PC-9 (cell line): Measurements from ENCODE around the gene RAB4A. TPM values are rescaled to one million over a fixed set of nuclear protein-coding genes. Genes with fewer than 3 reads are reported as not detected.

ENCODE experiments used
- BruUV-seq: library from RNA; stranded (reverse); fragments of 400-500 nt; replicated peaks from 2 replicates; lab custom pipeline; 2021; lab: Mats Ljungman, UMichigan
- CTCF ChIA-PET: fragments of 300-600 bp; sonication (Branson Sonifier 250); formaldehyde crosslinking; loops from one replicate; lab custom pipeline; 2022; ENCODE audit warnings: antibody characterized with exemption; lab: Charles Lee
- POLR2A ChIA-PET: fragments of 300-600 bp; sonication (Branson Sonifier 250); formaldehyde crosslinking; loops from one replicate; lab custom pipeline; 2022; ENCODE audit warnings: antibody characterized with exemption; ENCODE audit not compliant: unreplicated experiment; lab: Charles Lee
- DNase-seq, 2 experiments: peaks; one replicate each; pipeline versions ENCODE4 v3.0.0 to v3.0.0-alpha.2; 2015 to 2022; ENCODE audit warnings: mixed read lengths in 1 of 2
- H2AFZ ChIP-seq: fragments of 200-600 bp; sonication (generic); 2 replicates; pipeline ENCODE4 v1.8.1; 2017; ENCODE audit warnings: antibody characterized with exemption
- H3F3A ChIP-seq: fragments of 200-600 bp; sonication (generic); 2 replicates; pipeline ENCODE4 v1.8.1; 2017; ENCODE audit warnings: antibody characterized with exemption, mild to moderate bottlenecking, low read depth; ENCODE audit not compliant: insufficient read depth
- H3K27ac ChIP-seq: fragments of 200-600 bp; sonication (generic); 2 replicates; pipeline ENCODE4 v1.6.1; 2016; ENCODE audit warnings: mixed run types
- H3K27me3 ChIP-seq: fragments of 200-600 bp; sonication (generic); 2 replicates; pipeline ENCODE4 v1.6.1; 2016; ENCODE audit warnings: low read depth, mixed run types; ENCODE audit not compliant: insufficient read depth
- H3K36me3 ChIP-seq: fragments of 200-600 bp; sonication (generic); 2 replicates; pipeline ENCODE4 v1.6.1; 2016; ENCODE audit warnings: low read depth, mixed run types
- H3K4me1 ChIP-seq: fragments of 200-600 bp; sonication (generic); replicated peaks from 2 replicates; pipeline ENCODE4 v1.6.1; 2016; ENCODE audit warnings: mixed run types; ENCODE audit not compliant: insufficient read depth
- H3K4me2 ChIP-seq: fragments of 200-600 bp; sonication (generic); 2 replicates; pipeline ENCODE4 v1.6.1; 2017; ENCODE audit warnings: mixed run types
- H3K4me3 ChIP-seq: fragments of 200-600 bp; sonication (generic); 2 replicates; pipeline ENCODE4 v1.6.1; 2016; ENCODE audit warnings: mixed run types
- H3K79me2 ChIP-seq: fragments of 200-600 bp; sonication (generic); 2 replicates; pipeline ENCODE4 v1.6.1; 2017; ENCODE audit warnings: low read depth, mixed run types
- H3K9me2 ChIP-seq: fragments of 200-600 bp; sonication (generic); 2 replicates; pipeline ENCODE4 v1.8.1; 2017; ENCODE audit warnings: mild to moderate bottlenecking; ENCODE audit not compliant: insufficient read depth
- H3K9me3 ChIP-seq: fragments of 200-600 bp; sonication (generic); 2 replicates; pipeline ENCODE4 v1.8.1; 2016; ENCODE audit warnings: low read depth; ENCODE audit not compliant: insufficient read depth
- H4K20me1 ChIP-seq: fragments of 200-600 bp; sonication (generic); 2 replicates; pipeline ENCODE4 v1.8.1; 2017; ENCODE audit not compliant: insufficient read depth
- CTCF ChIP-seq: fragments of 200-600 bp; sonication (generic); conservative IDR thresholded peaks from 2 replicates; pipeline ENCODE4 v1.6.1; 2017; ENCODE audit warnings: mixed run types, antibody characterized with exemption, mild to moderate bottlenecking, moderate library complexity
- EZH2 ChIP-seq: fragments of 200-600 bp; sonication (generic); IDR thresholded peaks from 2 replicates; pipeline ENCODE4 v1.8.0; 2017; ENCODE audit warnings: antibody characterized with exemption, low read depth
- intact Hi-C: fragments of 100-400 bp; cut with micrococcal nuclease; formaldehyde crosslinking; loops from one replicate; pipeline ENCODE4 v1.10.0; 2022; ENCODE audit not compliant: unreplicated experiment
- total RNA-seq: library from RNA; stranded (reverse); gene quantifications from 2 replicates; pipeline ENCODE4 v1.2.3, GENCODE V29; 2021

The RAB4A gene
- total RNA-seq, 1 experiment from 2014 or later, result 29.0 TPM

GRCh38 chr1:229297746-229298145 lies 26.8 kb downstream of the RAB4A start:
- H3K4me3 ChIP-seq, result no peak overlapping the region
- BruUV-seq, result no TSS peak
- H3K4me1 ChIP-seq, result no peaks in the 10 kb centered on the region
- no peak for TF ChIP-seq EZH2
- TF ChIP-seq CTCF, result no peak
- DNase-seq, result no peak
- POLR2A ChIA-PET, result no interaction called here
- H3F3A ChIP-seq, result no peaks in the 10 kb centered on the region
- H3K9me3 ChIP-seq, result no peaks in the 10 kb centered on the region
- no peaks in the 10 kb centered on the region for H4K20me1 ChIP-seq
- intact Hi-C loops, result no loop called here
- H3K79me2 ChIP-seq, result no peaks in the 10 kb centered on the region
- H3K9me2 ChIP-seq, result no peaks in the 10 kb centered on the region
- no peak overlapping the region for H3K4me2 ChIP-seq
- no peak overlapping the region for H3K27ac ChIP-seq
- CTCF ChIA-PET, result no interaction called here
- no peak overlapping the region for H2AFZ ChIP-seq
- H3K36me3 ChIP-seq, result no peaks in the 10 kb centered on the region
- no peaks in the 10 kb centered on the region for H3K27me3 ChIP-seq

GRCh38 chr1:229298420-229298819 lies 27.5 kb downstream of the RAB4A start:
- Histone ChIP-seq H3K27me3 (no peaks in the 10 kb centered on the region), H3K4me1 (no peaks in the 10 kb centered on the region), H3K27ac (no peak overlapping the region), H3K4me2 (no peak overlapping the region), H3K4me3 (no peak overlapping the region), H3K36me3 (no peaks in the 10 kb centered on the region), H3K9me3 (no peaks in the 10 kb centered on the region), H3K79me2 (no peaks in the 10 kb centered on the region), H4K20me1 (no peaks in the 10 kb centered on the region), H3K9me2 (no peaks in the 10 kb centered on the region), H2AFZ (no peak overlapping the region), H3F3A (no peaks in the 10 kb centered on the region)
- ChIA-PET CTCF (no interaction called here), POLR2A (no interaction called here)
- TF ChIP-seq CTCF, result no peak
- no peak for TF ChIP-seq EZH2
- no TSS peak for BruUV-seq
- intact Hi-C loops, result no loop called here
- DNase-seq, result no peak

GRCh38 chr1:229298887-229299503 lies 28.1 kb downstream of the RAB4A start:
- ChIA-PET POLR2A (no interaction called here), CTCF (no interaction called here)
- no peak for TF ChIP-seq EZH2
- TF ChIP-seq CTCF, result no peak
- no peaks in the 10 kb centered on the region for H3K4me1 ChIP-seq
- H3K4me3 ChIP-seq, result no peak overlapping the region
- no peaks in the 10 kb centered on the region for H3K79me2 ChIP-seq
- no peaks in the 10 kb centered on the region for H3K9me2 ChIP-seq
- intact Hi-C loops, result no loop called here
- no peak overlapping the region for H3K27ac ChIP-seq
- no peaks in the 10 kb centered on the region for H3K36me3 ChIP-seq
- no peaks in the 10 kb centered on the region for H3F3A ChIP-seq
- DNase-seq, result no peak
- BruUV-seq, result no TSS peak
- H3K27me3 ChIP-seq, result no peaks in the 10 kb centered on the region
- no peak overlapping the region for H2AFZ ChIP-seq
- no peaks in the 10 kb centered on the region for H4K20me1 ChIP-seq
- no peaks in the 10 kb centered on the region for H3K9me3 ChIP-seq
- H3K4me2 ChIP-seq, result no peak overlapping the region
